Measurements from ENCODE around the gene ATXN1L. TPM values are rescaled to one million over a fixed set of nuclear protein-coding genes. Genes with fewer than 3 reads are reported as not detected.
A peak's percentile ranks its signal among the peaks of the same experiment; 100 is the strongest.

The ATXN1L gene
- total RNA-seq, 1 experiment from 2014 or later = 44.1 TPM

DNA sequence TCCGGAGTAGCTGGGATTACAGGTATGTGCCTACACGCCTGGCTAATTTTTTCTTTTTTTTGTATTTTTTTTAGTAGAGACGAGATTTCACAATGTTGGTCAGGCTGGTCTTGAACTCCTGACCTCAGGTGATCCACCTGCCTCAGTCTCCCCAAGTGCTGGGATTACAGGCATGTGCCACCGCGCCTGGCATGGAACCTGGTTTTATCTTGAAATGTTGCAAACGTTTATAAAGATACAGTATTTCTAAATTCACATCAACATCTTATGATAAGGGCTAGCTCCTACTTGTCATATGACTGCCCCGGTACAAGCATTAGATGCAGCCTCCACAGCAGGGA is 48.1 kb downstream of the ATXN1L start:
- Mint-ChIP-seq H3K27me3 (ENCODE audit: unreplicated experiment) (no peaks in the 10 kb centered on the region), H3K4me1 (ENCODE audit: low read depth, unreplicated experiment) (peaks cover 9% of the 10 kb centered on the region), H3K4me3 (ENCODE audit: low read depth, unreplicated experiment) (peak overlapping the region; percentile 82), H3K36me3 (ENCODE audit: insufficient read depth, unreplicated experiment) (peaks cover 56% of the 10 kb centered on the region), H3K9me3 (ENCODE audit: low read depth, unreplicated experiment) (no peaks in the 10 kb centered on the region), H3K27ac (ENCODE audit: unreplicated experiment) (peak overlapping the region; percentile 85)
- DNase-seq = no peak
- intact Hi-C loops (cut with micrococcal nuclease; ENCODE audit: unreplicated experiment) = loop anchor here (2.0 to 10.0 kb wide), 3 partner anchors 33 to 89 kb away; partner anchors contain the start of gene AP1G1
- no TSS peak for BruUV-seq (replicated peaks)
- TF ChIP-seq, protein P1, sequence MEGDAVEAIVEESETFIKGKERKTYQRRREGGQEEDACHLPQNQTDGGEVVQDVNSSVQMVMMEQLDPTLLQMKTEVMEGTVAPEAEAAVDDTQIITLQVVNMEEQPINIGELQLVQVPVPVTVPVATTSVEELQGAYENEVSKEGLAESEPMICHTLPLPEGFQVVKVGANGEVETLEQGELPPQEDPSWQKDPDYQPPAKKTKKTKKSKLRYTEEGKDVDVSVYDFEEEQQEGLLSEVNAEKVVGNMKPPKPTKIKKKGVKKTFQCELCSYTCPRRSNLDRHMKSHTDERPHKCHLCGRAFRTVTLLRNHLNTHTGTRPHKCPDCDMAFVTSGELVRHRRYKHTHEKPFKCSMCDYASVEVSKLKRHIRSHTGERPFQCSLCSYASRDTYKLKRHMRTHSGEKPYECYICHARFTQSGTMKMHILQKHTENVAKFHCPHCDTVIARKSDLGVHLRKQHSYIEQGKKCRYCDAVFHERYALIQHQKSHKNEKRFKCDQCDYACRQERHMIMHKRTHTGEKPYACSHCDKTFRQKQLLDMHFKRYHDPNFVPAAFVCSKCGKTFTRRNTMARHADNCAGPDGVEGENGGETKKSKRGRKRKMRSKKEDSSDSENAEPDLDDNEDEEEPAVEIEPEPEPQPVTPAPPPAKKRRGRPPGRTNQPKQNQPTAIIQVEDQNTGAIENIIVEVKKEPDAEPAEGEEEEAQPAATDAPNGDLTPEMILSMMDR (IDR thresholded peaks at IDR 0.05; ENCODE audit: unreplicated experiment) = no peak
- CTCF ChIA-PET = interaction anchor here (1.1 to 2.5 kb wide), 4 partner anchors 10 to 85 kb away, joined by 3 to 15 read pairs (median 5); partner anchors contain the start of genes AP1G1 and ZNF821

DNA sequence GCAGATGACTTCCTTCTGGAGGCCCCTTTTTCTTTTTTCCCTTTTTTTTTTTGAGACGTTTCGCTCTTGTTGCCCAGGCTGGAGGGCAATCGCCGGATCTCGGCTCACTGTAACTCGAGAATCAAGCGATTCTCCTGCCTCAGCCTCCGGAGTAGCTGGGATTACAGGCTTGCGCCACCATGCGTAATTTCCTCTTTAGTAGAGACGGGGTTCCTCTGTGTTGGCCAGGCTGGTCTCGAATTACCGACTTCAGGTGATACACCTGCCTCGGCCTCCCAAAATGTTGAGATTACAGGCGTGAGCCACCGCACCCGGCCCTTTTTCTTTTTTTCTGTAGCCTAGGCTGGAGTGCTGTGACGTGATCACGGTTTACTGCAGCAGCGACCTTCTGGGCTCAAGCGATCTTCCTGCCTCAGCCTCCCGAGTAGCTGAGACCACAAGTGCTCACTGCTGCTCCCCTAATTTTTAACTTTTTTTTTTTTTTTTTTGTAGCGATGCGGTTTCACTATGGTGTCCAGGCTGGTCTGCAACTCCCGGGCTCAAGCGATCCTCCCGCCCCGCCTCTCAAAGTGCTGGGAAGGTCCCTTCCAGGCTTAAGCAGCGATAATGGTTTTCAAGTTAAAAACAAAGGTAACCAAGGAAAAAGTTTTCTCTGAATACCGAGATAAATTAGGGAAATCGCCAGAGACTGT is 48.6 kb downstream of the ATXN1L start:
- H3K4me3 Mint-ChIP-seq (ENCODE audit: low read depth, unreplicated experiment) = peak overlapping the region; percentile 82
- TSS peak; percentile 83 for BruUV-seq (replicated peaks)
- peaks cover 57% of the 10 kb centered on the region for H3K36me3 Mint-ChIP-seq (ENCODE audit: insufficient read depth, unreplicated experiment)
- TF ChIP-seq, protein P1 (IDR thresholded peaks at IDR 0.05; ENCODE audit: unreplicated experiment) = no peak
- no peaks in the 10 kb centered on the region for H3K9me3 Mint-ChIP-seq (ENCODE audit: low read depth, unreplicated experiment)
- DNase-seq = peak; percentile 63
- CTCF ChIA-PET = interaction anchor here (1.1 to 2.5 kb wide), 4 partner anchors 11 to 86 kb away, joined by 3 to 15 read pairs (median 5); partner anchors contain the start of genes AP1G1 and ZNF821
- H3K27me3 Mint-ChIP-seq (ENCODE audit: unreplicated experiment) = no peaks in the 10 kb centered on the region
- H3K4me1 Mint-ChIP-seq (ENCODE audit: low read depth, unreplicated experiment) = peaks cover 9% of the 10 kb centered on the region
- peak overlapping the region; percentile 85 for H3K27ac Mint-ChIP-seq (ENCODE audit: unreplicated experiment)
- intact Hi-C loops (cut with micrococcal nuclease; ENCODE audit: unreplicated experiment) = loop anchor here (2.0 to 10.0 kb wide), 3 partner anchors 32 to 90 kb away; partner anchors contain the start of gene AP1G1

DNA sequence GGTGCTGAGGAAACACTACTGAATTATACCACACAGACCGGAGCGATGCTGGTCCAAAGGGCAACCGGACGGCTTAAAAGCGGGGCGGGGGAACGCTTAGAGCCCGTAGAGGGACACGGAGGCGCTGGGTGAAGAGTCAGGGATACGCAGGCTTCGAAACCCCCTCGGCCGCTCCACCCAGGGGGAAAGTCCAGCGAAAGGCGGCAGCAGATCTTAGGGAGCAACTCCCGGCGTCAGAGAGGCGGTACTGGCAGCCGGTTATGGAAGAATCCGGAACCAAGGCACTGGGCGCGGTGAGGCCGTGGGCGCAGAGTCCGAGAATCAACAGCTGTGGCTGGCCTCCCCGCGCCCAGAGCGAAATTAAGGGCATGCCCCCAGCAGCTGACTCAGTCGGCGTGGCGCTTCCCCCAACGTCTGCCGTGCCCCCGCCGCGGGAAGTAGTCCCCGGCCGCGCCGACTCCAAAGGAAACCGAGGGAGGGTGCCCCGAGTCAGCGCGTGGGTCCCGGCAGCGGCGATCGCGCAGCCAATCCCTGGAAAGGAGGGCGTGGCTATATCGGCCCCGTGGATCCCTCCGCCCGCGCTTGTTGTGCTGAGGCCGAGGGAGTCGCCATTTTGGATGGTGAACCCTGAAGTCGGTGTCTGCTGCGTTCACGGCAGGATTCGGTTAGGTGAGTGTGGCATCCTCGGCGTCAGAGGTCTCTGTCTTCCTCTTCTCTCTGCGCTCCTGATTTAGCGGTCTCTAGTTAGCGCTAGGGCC is 49.3 kb downstream of the ATXN1L start, which contains the start of gene IST1:
TSS of gene IST1 (plus strand) at position 611 of the 758 bp plus-strand sequence. CDS start 20,110 bp downstream, outside the sequence.
- H3K27ac Mint-ChIP-seq (ENCODE audit: unreplicated experiment) = peak within 1 kb of the TSS; percentile 85
- H3K36me3 Mint-ChIP-seq (ENCODE audit: insufficient read depth, unreplicated experiment) = peaks cover 65% of the 10 kb centered on the region
- peak within 1 kb of the TSS; percentile 82 for H3K4me3 Mint-ChIP-seq (ENCODE audit: low read depth, unreplicated experiment)
- peak; percentile 99 for DNase-seq
- no TSS peak for BruUV-seq (replicated peaks)
- intact Hi-C loops (cut with micrococcal nuclease; ENCODE audit: unreplicated experiment) = loop anchor here (2.0 to 10.0 kb wide), 3 partner anchors 32 to 90 kb away; partner anchors contain the start of gene AP1G1
- TF ChIP-seq, protein P1 (IDR thresholded peaks at IDR 0.05; ENCODE audit: unreplicated experiment) = no peak
- H3K4me1 Mint-ChIP-seq (ENCODE audit: low read depth, unreplicated experiment) = peaks cover 12% of the 10 kb centered on the region
- H3K27me3 Mint-ChIP-seq (ENCODE audit: unreplicated experiment) = no peaks in the 10 kb centered on the region
- CTCF ChIA-PET = interaction anchor here (0.8 to 2.5 kb wide), 5 partner anchors 11 to 87 kb away, joined by 3 to 15 read pairs (median 3); partner anchors contain the start of genes AP1G1 and ZNF821
- no peaks in the 10 kb centered on the region for H3K9me3 Mint-ChIP-seq (ENCODE audit: low read depth, unreplicated experiment)

DNA sequence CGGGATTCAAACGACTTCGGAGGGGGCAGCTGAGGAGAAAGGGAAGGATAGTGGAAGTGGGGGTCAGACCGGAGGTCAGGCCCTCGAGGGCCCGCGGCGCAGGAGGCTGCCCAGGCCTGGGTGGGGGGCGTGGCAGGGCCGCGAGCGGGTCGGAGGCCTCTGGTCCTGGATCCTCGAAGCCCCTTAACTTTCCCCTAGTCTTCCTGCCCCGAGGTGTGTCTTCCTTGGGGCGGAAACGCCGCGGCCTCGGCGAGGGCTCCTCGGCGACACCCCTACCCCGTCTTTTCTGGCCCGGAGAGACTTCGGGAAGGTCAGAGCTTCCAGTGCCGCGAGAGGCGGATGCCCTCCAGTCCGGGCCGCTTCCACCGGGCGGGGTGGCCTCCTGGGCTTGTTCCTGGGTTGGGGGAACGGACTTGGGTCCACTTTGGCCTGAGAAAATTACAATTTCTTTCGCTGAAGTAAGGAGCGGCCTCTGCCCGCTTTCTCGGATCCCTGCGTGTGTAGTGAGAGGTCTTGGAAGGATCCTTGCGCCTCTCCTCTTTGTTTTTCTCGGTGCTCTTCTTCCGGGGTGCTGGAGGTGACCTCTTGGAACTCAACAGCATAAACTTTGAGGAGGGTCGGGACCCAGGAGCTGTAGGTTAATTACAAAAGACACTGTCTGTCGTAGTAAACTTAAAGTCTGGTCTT is 50.0 kb downstream of the ATXN1L start:
- BruUV-seq (replicated peaks) = no TSS peak
- intact Hi-C loops (cut with micrococcal nuclease; ENCODE audit: unreplicated experiment) = loop anchor here (2.0 to 10.0 kb wide), 3 partner anchors 31 to 91 kb away; partner anchors contain the start of gene AP1G1
- DNase-seq = peak; percentile 35
- no peaks in the 10 kb centered on the region for H3K9me3 Mint-ChIP-seq (ENCODE audit: low read depth, unreplicated experiment)
- peak overlapping the region; percentile 82 for H3K4me3 Mint-ChIP-seq (ENCODE audit: low read depth, unreplicated experiment)
- CTCF ChIA-PET = interaction anchor here (0.8 to 2.5 kb wide), 2 partner anchors 12 to 15 kb away, joined by 3 to 15 read pairs; partner anchors contain the start of gene ZNF821
- H3K4me1 Mint-ChIP-seq (ENCODE audit: low read depth, unreplicated experiment) = peaks cover 19% of the 10 kb centered on the region
- peak overlapping the region; percentile 85 for H3K27ac Mint-ChIP-seq (ENCODE audit: unreplicated experiment)
- H3K27me3 Mint-ChIP-seq (ENCODE audit: unreplicated experiment) = no peaks in the 10 kb centered on the region
- peaks cover 66% of the 10 kb centered on the region for H3K36me3 Mint-ChIP-seq (ENCODE audit: insufficient read depth, unreplicated experiment)
- TF ChIP-seq, protein P1 (IDR thresholded peaks at IDR 0.05; ENCODE audit: unreplicated experiment) = no peak

Data from Calu3 (cell line).